ENCODE data around the gene SLC2A9.

SLC2A9 gene

GRCh38 chr4:10007793-10008608, 13.3 kb downstream of the SLC2A9 start:
- Histone ChIP-seq H3K4me1 (peaks cover 37% of the 10 kb centered on the region), H3K36me3 (no peaks in the 10 kb centered on the region), H3K9me3 (no peaks in the 10 kb centered on the region), H3K27me3 (no peaks in the 10 kb centered on the region), H3K4me3 (ENCODE audit: low read depth, low read length) (no peak overlapping the region)
- TF ChIP-seq CTCF (IDR thresholded peaks at IDR 0.05; ENCODE audit: low read depth, low read length), result no peak
- DNase-seq, result peak; percentile 81

- H3K36me3 ChIP-seq, result no peaks in the 10 kb centered on the region
- TF ChIP-seq CTCF (IDR thresholded peaks at IDR 0.05; ENCODE audit: low read depth, low read length), result no peak
- no peaks in the 10 kb centered on the region for H3K9me3 ChIP-seq
- H3K27me3 ChIP-seq, result no peaks in the 10 kb centered on the region
- no peak for DNase-seq
- no peak overlapping the region for H3K4me3 ChIP-seq (ENCODE audit: low read depth, low read length)
- H3K4me1 ChIP-seq, result peaks cover 37% of the 10 kb centered on the region
Measured at GRCh38 chr4:10007436-10007740, 13.9 kb downstream of the SLC2A9 start.

GRCh38 chr4:10006601-10007435, 14.5 kb downstream of the SLC2A9 start:
- peaks cover 37% of the 10 kb centered on the region for H3K4me1 ChIP-seq
- DNase-seq, result no peak
- no peak for TF ChIP-seq CTCF (IDR thresholded peaks at IDR 0.05; ENCODE audit: low read depth, low read length)

GRCh38 chr4:10006231-10006600, 15.1 kb downstream of the SLC2A9 start:
- H3K4me1 ChIP-seq, result peaks cover 37% of the 10 kb centered on the region
- no peak for DNase-seq
- no peaks in the 10 kb centered on the region for H3K36me3 ChIP-seq
- H3K4me3 ChIP-seq (ENCODE audit: low read depth, low read length), result no peak overlapping the region
- TF ChIP-seq CTCF (IDR thresholded peaks at IDR 0.05; ENCODE audit: low read depth, low read length), result no peak
- H3K9me3 ChIP-seq, result no peaks in the 10 kb centered on the region
- no peaks in the 10 kb centered on the region for H3K27me3 ChIP-seq

More at GRCh38 chr4:10006601-10007435, 14.5 kb downstream of the SLC2A9 start:
- Histone ChIP-seq H3K27me3 (no peaks in the 10 kb centered on the region), H3K9me3 (no peaks in the 10 kb centered on the region), H3K4me3 (ENCODE audit: low read depth, low read length) (no peak overlapping the region), H3K36me3 (no peaks in the 10 kb centered on the region)

GRCh38 chr4:10005632-10006031, 15.7 kb downstream of the SLC2A9 start:
- Histone ChIP-seq H3K27me3 (no peaks in the 10 kb centered on the region), H3K9me3 (no peaks in the 10 kb centered on the region), H3K4me1 (peaks cover 37% of the 10 kb centered on the region), H3K36me3 (no peaks in the 10 kb centered on the region), H3K4me3 (ENCODE audit: low read depth, low read length) (no peak overlapping the region)
- TF ChIP-seq CTCF (IDR thresholded peaks at IDR 0.05; ENCODE audit: low read depth, low read length), result no peak
- no peak for DNase-seq

GRCh38 chr4:10003666-10004065, 17.6 kb downstream of the SLC2A9 start:
- TF ChIP-seq CTCF (IDR thresholded peaks at IDR 0.05; ENCODE audit: low read depth, low read length), result no peak

More at GRCh38 chr4:10003666-10004065, 17.6 kb downstream of the SLC2A9 start:
- Histone ChIP-seq H3K4me1 (peaks cover 21% of the 10 kb centered on the region), H3K9me3 (no peaks in the 10 kb centered on the region), H3K27me3 (no peaks in the 10 kb centered on the region), H3K36me3 (no peaks in the 10 kb centered on the region), H3K4me3 (ENCODE audit: low read depth, low read length) (no peak overlapping the region)
- no peak for DNase-seq

Data from BE2C (cell line).